Measurements from ENCODE around the gene SORCS2. TPM values are rescaled to one million over a fixed set of nuclear protein-coding genes. Genes with fewer than 3 reads are reported as not detected.

SORCS2 gene
- total and polyA plus RNA-seq, 2 of the 8 experiments (the other 6 are each of a cell fraction or from before 2014, with no cell fraction given) = 0.36 to 1.8 TPM

DNA sequence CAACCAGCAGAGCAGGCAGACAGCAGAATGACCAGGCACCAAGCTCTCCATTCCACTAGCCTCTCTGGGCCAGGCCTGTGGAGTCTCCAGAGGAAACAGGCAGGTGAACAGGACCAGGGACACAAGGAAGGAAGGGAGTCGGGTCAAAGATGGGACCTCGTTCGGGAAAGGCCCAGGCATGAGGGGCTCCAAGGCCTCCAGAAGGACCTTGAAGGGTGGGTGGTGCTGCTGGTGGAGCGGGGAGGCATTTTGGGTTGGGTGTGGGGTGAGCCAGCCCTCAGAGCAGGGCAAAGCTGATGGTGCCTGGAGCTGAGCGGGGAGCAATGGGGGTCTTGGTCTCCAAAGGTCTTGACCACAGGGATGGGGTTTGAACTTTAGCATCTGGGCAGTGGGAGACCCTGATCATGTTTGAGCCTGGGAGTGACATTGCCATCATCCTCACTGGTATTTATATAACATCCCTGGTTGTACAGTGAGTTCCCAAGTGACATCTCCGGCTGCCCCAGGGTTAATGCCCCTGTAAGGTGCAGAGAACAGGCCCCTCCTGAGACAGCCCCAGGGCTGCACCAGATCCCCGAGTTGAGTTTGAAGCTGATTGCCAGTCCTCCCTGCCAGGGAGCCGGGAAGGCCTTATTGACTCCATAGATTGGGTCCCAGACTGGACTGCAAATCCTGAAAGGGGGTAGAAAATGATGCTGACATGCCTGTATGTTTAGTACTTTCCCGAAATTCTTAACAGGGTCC lies 189.7 kb downstream of the SORCS2 start:
- no peak overlapping the region for H2AK5ac ChIP-seq (ENCODE audit: low read depth, low read length)
- H2BK12ac ChIP-seq (ENCODE audit: low read depth, low read length) = no peak overlapping the region
- no peaks in the 10 kb centered on the region for H3K4me1 ChIP-seq (replicated peaks in 1 of 4; ENCODE audit: control insufficient read depth in 3 of 4, insufficient read depth in 4 of 4, low read length in 3 of 4)
- ChIA-PET CTCF (ENCODE audit: partially characterized antibody) (interaction anchor here (0.6 to 2.0 kb wide), 3 partner anchors 14 to 762 kb away, joined by 3 to 5 read pairs (median 4); no protein-coding TSS in a partner anchor), POLR2A (ENCODE audit: partially characterized antibody) (no interaction called here)
- no peak overlapping the region for H3K4me3 ChIP-seq (ENCODE audit: extremely low read depth in 1 of 4, insufficient read depth in 2 of 4, low read depth in 3 of 4, low read length in 4 of 4)
- H3K4ac ChIP-seq (replicated peaks; ENCODE audit: insufficient read length, low read depth, low read length) = no peak overlapping the region
- no peaks in the 10 kb centered on the region for H4K20me1 ChIP-seq (replicated peaks in 1 of 2; ENCODE audit: control insufficient read depth in 1 of 2, insufficient read depth in 2 of 2, low read length in 2 of 2)
- no peaks in the 10 kb centered on the region for H3K9me3 ChIP-seq (ENCODE audit: insufficient read depth in 2 of 2, low read depth in 1 of 2, low read length in 1 of 2)
- H2BK120ac ChIP-seq (replicated peaks; ENCODE audit: low read depth, low read length) = no peak overlapping the region
- 79% methylated on average over 8 of the region's 9 CpGs; no CpG with 5 or more reads in 1 of the 2 experiments for WGBS, 2 experiments (ENCODE audit: extremely low coverage in 1 of 2, insufficient coverage in 1 of 2, insufficient read length in 1 of 2, insufficient replicate concordance in 2 of 2, low coverage in 1 of 2, low lambda C conversion rate in 2 of 2, missing lambda C conversion rate in 1 of 2)
- no peak overlapping the region for H3K9ac ChIP-seq (replicated peaks in 1 of 4; ENCODE audit: extremely low read depth in 1 of 4, low read depth in 3 of 4, low read length in 3 of 4)
- no peak overlapping the region for H2BK20ac ChIP-seq (ENCODE audit: low read length)
- H3K56ac ChIP-seq (replicated peaks; ENCODE audit: insufficient read length, low read depth, low read length) = no peak overlapping the region
- no peaks in the 10 kb centered on the region for H3K79me1 ChIP-seq (ENCODE audit: low read depth, low read length)
- H4K91ac ChIP-seq (replicated peaks; ENCODE audit: insufficient read length, low read length) = no peak overlapping the region
- H3K23ac ChIP-seq (ENCODE audit: insufficient read length) = no peak overlapping the region
- no peak overlapping the region for H2AFZ ChIP-seq (ENCODE audit: low read length)
- FAIRE-seq = no peak
- H3K23me2 ChIP-seq (ENCODE audit: low read depth, low read length) = no peaks in the 10 kb centered on the region
- no peak overlapping the region for H3K27ac ChIP-seq (ENCODE audit: low read depth, low read length)
- H4K8ac ChIP-seq (ENCODE audit: extremely low read depth, insufficient read depth, low read length) = no peak overlapping the region
- H3K36me3 ChIP-seq (ENCODE audit: control insufficient read depth in 2 of 4, insufficient read depth in 4 of 4, low read length in 3 of 4) = no peaks in the 10 kb centered on the region
- no peak overlapping the region for H3K4me2 ChIP-seq (ENCODE audit: insufficient read depth in 1 of 2, low read depth in 2 of 2, low read length in 2 of 2)
- no peak overlapping the region for H4K5ac ChIP-seq (ENCODE audit: insufficient read length, low read depth, low read length)
- peak in 1 of 2 experiments; percentile 32 for DNase-seq (ENCODE audit: low read depth in 1 of 2, low spot score in 2 of 2)
- no peak overlapping the region for H2BK5ac ChIP-seq (ENCODE audit: low read depth, low read length)
- no peaks in the 10 kb centered on the region for H3K79me2 ChIP-seq (ENCODE audit: control insufficient read depth in 1 of 2, insufficient read depth in 2 of 2, low read length in 2 of 2)
- no peak overlapping the region for H2BK15ac ChIP-seq (ENCODE audit: low read length)
- H3K14ac ChIP-seq (ENCODE audit: insufficient read length) = no peak overlapping the region
- H3K27me3 ChIP-seq (replicated peaks in 1 of 4; ENCODE audit: control insufficient read depth in 3 of 4, extremely low read depth in 1 of 4, insufficient read depth in 3 of 4, low read length in 3 of 4) = no peaks in the 10 kb centered on the region
- no peak overlapping the region for H3K18ac ChIP-seq (ENCODE audit: extremely low read depth, low read length)
- TF ChIP-seq, protein P1, sequence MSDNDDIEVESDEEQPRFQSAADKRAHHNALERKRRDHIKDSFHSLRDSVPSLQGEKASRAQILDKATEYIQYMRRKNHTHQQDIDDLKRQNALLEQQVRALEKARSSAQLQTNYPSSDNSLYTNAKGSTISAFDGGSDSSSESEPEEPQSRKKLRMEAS (IDR thresholded peaks at IDR 0.05) = no peak
